Activated CD4-positive, CD25-positive, alpha-beta regulatory T cell (primary cell): ENCODE results near the gene KIF1B.
"Not testable (repeated sequence)": the region's sequence is repeated elsewhere in the genome, so short reads cannot be mapped to it uniquely, and the experiment has no call there.

Experiments
- DNase-seq, 4 experiments: peaks; one replicate each; lab custom pipeline; 2025; lab: John Stamatoyannopoulos, UW

The KIF1B gene

GRCh38 chr1:10338047-10338446 lies 127.7 kb downstream of the KIF1B start:
- no peak for DNase-seq

- no peak for DNase-seq
These were observed 128.2 kb downstream of the KIF1B start for GRCh38 chr1:10338611-10339010.

- DNase-seq: no peak
These were observed 128.7 kb downstream of the KIF1B start for GRCh38 chr1:10339036-10339567.

GRCh38 chr1:10339815-10340214 lies 129.4 kb downstream of the KIF1B start:
- no peak for DNase-seq

- no peak for DNase-seq
These were observed 130.7 kb downstream of the KIF1B start for GRCh38 chr1:10340930-10341590.

GRCh38 chr1:10347109-10347508 lies 136.7 kb downstream of the KIF1B start:
- DNase-seq: no peak

GRCh38 chr1:10353282-10353681 lies 142.9 kb downstream of the KIF1B start:
- DNase-seq: no peak

- DNase-seq: no peak
These were observed 143.3 kb downstream of the KIF1B start for GRCh38 chr1:10353693-10354092.

GRCh38 chr1:10360045-10360444 lies 149.7 kb downstream of the KIF1B start:
- no peak for DNase-seq

- no peak for DNase-seq
These were observed 151.1 kb downstream of the KIF1B start for GRCh38 chr1:10361515-10361914.

GRCh38 chr1:10368194-10368593 lies 157.8 kb downstream of the KIF1B start:
- DNase-seq: no peak

GRCh38 chr1:10374442-10374860 lies 164.1 kb downstream of the KIF1B start:
- no peak for DNase-seq

GRCh38 chr1:10377365-10378029 lies 167.1 kb downstream of the KIF1B start:
- DNase-seq: not testable (repeated sequence)

GRCh38 chr1:10378081-10378841 lies 167.9 kb downstream of the KIF1B start:
- no peak for DNase-seq

GRCh38 chr1:10379101-10379620 lies 168.8 kb downstream of the KIF1B start:
- DNase-seq: no peak

GRCh38 chr1:10379676-10380075 lies 169.3 kb downstream of the KIF1B start:
- no peak for DNase-seq

- no peak for DNase-seq
These were observed 170.4 kb downstream of the KIF1B start for GRCh38 chr1:10380594-10381275.

GRCh38 chr1:10383630-10384029 lies 173.3 kb downstream of the KIF1B start:
- DNase-seq: no peak

GRCh38 chr1:10384219-10384618 lies 173.8 kb downstream of the KIF1B start:
- no peak for DNase-seq

GRCh38 chr1:10386761-10387676 lies 176.6 kb downstream of the KIF1B start:
- no peak for DNase-seq
